Calu3 (cell line): ENCODE results near the gene ELOVL5. TPM values are rescaled to one million over a fixed set of nuclear protein-coding genes. Genes with fewer than 3 reads are reported as not detected.

Experiments used
- BruUV-seq: library from RNA; stranded (reverse); fragments of 400-500 nt; replicated peaks from 2 replicates; lab custom pipeline; 2021; lab: Mats Ljungman, UMichigan
- CTCF ChIA-PET: fragments of 300-600 bp; sonication (Branson Sonifier 250); formaldehyde crosslinking; loops from one replicate; lab custom pipeline; 2022; ENCODE audit warnings: antibody characterized with exemption; lab: Charles Lee
- DNase-seq: peaks from one replicate; pipeline ENCODE4 v3.0.0; 2022
- H3K27ac Mint-ChIP-seq: one replicate; pipeline ENCODE4 v1.8.0; 2022; ENCODE audit warnings: mixed read lengths; ENCODE audit not compliant: unreplicated experiment
- H3K27me3 Mint-ChIP-seq: one replicate; pipeline ENCODE4 v1.8.0; 2022; ENCODE audit warnings: mixed read lengths; ENCODE audit not compliant: unreplicated experiment
- H3K36me3 Mint-ChIP-seq: one replicate; pipeline ENCODE4 v1.8.0; 2022; ENCODE audit warnings: mild to moderate bottlenecking, moderate library complexity, mixed read lengths; ENCODE audit not compliant: insufficient read depth, unreplicated experiment
- H3K4me1 Mint-ChIP-seq: one replicate; pipeline ENCODE4 v1.8.0; 2022; ENCODE audit warnings: mild to moderate bottlenecking, low read depth, mixed read lengths; ENCODE audit not compliant: unreplicated experiment
- H3K4me3 Mint-ChIP-seq: one replicate; pipeline ENCODE4 v1.8.0; 2022; ENCODE audit warnings: mild to moderate bottlenecking, low read depth, moderate library complexity, mixed read lengths; ENCODE audit not compliant: unreplicated experiment
- H3K9me3 Mint-ChIP-seq: one replicate; pipeline ENCODE4 v1.8.0; 2022; ENCODE audit warnings: low read depth, mixed read lengths; ENCODE audit not compliant: unreplicated experiment
- CTCF ChIP-seq: fragments of 200-600 bp; IDR thresholded peaks from one replicate; pipeline ENCODE4 v1.8.0; 2022; ENCODE audit warnings: antibody characterized with exemption; ENCODE audit not compliant: unreplicated experiment
- intact Hi-C: fragments of 100-400 bp; cut with micrococcal nuclease; formaldehyde crosslinking; loops from one replicate; pipeline ENCODE4 v1.10.0; 2022; ENCODE audit not compliant: unreplicated experiment
- total RNA-seq: library from RNA; stranded (reverse); gene quantifications from 2 replicates; pipeline ENCODE4 v1.2.3, GENCODE V29; 2022

ELOVL5 gene
- total RNA-seq, 1 experiment from 2014 or later, result 114 TPM

- Mint-ChIP-seq H3K4me3 (no peak overlapping the region), H3K9me3 (no peaks in the 10 kb centered on the region), H3K36me3 (no peaks in the 10 kb centered on the region), H3K27ac (no peak overlapping the region), H3K27me3 (no peaks in the 10 kb centered on the region), H3K4me1 (no peaks in the 10 kb centered on the region)
- CTCF ChIA-PET, result no interaction called here
- DNase-seq, result no peak
- intact Hi-C loops, result no loop called here
- no peak for TF ChIP-seq CTCF
- BruUV-seq, result no TSS peak
Measured at GRCh38 chr6:53236241-53236640, 112.5 kb downstream of the ELOVL5 start.

GRCh38 chr6:53235508-53235907 is 113.2 kb downstream of the ELOVL5 start:
- Mint-ChIP-seq H3K9me3 (no peaks in the 10 kb centered on the region), H3K36me3 (no peaks in the 10 kb centered on the region), H3K4me1 (no peaks in the 10 kb centered on the region), H3K4me3 (no peak overlapping the region), H3K27ac (no peak overlapping the region), H3K27me3 (no peaks in the 10 kb centered on the region)
- no TSS peak for BruUV-seq
- intact Hi-C loops, result no loop called here
- DNase-seq, result no peak
- CTCF ChIA-PET, result interaction anchor here (0.7 kb wide), 1 partner anchor 213 kb away, joined by 3 read pairs; no protein-coding TSS in a partner anchor
- TF ChIP-seq CTCF, result no peak

- intact Hi-C loops, result no loop called here
- CTCF ChIA-PET, result no interaction called here
- H3K4me3 Mint-ChIP-seq, result no peak overlapping the region
Measured at GRCh38 chr6:53233309-53233708, 115.4 kb downstream of the ELOVL5 start.

GRCh38 chr6:53230775-53231467 is 117.8 kb downstream of the ELOVL5 start:
- H3K4me3 Mint-ChIP-seq, result no peak overlapping the region
- no TSS peak for BruUV-seq
- H3K27ac Mint-ChIP-seq, result no peak overlapping the region
- TF ChIP-seq CTCF, result no peak
- H3K27me3 Mint-ChIP-seq, result no peaks in the 10 kb centered on the region
- DNase-seq, result no peak
- H3K36me3 Mint-ChIP-seq, result no peaks in the 10 kb centered on the region
- no peaks in the 10 kb centered on the region for H3K9me3 Mint-ChIP-seq
- CTCF ChIA-PET, result no interaction called here
- intact Hi-C loops, result no loop called here
- no peaks in the 10 kb centered on the region for H3K4me1 Mint-ChIP-seq

More at GRCh38 chr6:53233309-53233708, 115.4 kb downstream of the ELOVL5 start:
- Mint-ChIP-seq H3K9me3 (no peaks in the 10 kb centered on the region), H3K27ac (no peak overlapping the region), H3K4me1 (no peaks in the 10 kb centered on the region), H3K27me3 (no peaks in the 10 kb centered on the region), H3K36me3 (no peaks in the 10 kb centered on the region)
- TF ChIP-seq CTCF, result no peak
- no TSS peak for BruUV-seq
- DNase-seq, result no peak
